Loucy (cell line): ENCODE measurements around the gene EIF1.

ENCODE experiments used
- H2AFZ ChIP-seq: fragments of 200-600 bp; sonication (generic); 2 replicates; pipeline ENCODE4 v1.6.0; 2016; ENCODE audit warnings: antibody characterized with exemption, mild to moderate bottlenecking, low read length, moderate library complexity
- H3F3A ChIP-seq: fragments of 200-600 bp; 2 replicates; pipeline ENCODE4 v1.6.0; 2016; ENCODE audit warnings: antibody characterized with exemption, low read depth, mild to moderate bottlenecking
- H3K27me3 ChIP-seq: fragments of 200-600 bp; sonication (generic); 2 replicates; pipeline ENCODE4 v1.6.1; 2014; ENCODE audit warnings: low read length, mild to moderate bottlenecking; ENCODE audit not compliant: insufficient read depth, poor library complexity, severe bottlenecking
- H3K36me3 ChIP-seq: fragments of 200-600 bp; sonication (generic); 2 replicates; pipeline ENCODE4 v1.6.1; 2016; ENCODE audit warnings: low read length; ENCODE audit not compliant: insufficient read depth
- H3K4me1 ChIP-seq: fragments of 200-600 bp; sonication (generic); 2 replicates; pipeline ENCODE4 v1.5.1; 2014; ENCODE audit warnings: low read length, mild to moderate bottlenecking; ENCODE audit not compliant: insufficient read depth, poor library complexity, severe bottlenecking
- H3K4me2 ChIP-seq: fragments of 200-600 bp; sonication (generic); 2 replicates; pipeline ENCODE4 v1.6.0; 2014; ENCODE audit warnings: antibody characterized with exemption, low read length, low read depth, mild to moderate bottlenecking; ENCODE audit not compliant: poor library complexity, severe bottlenecking
- H3K4me3 ChIP-seq: fragments of 200-600 bp; sonication (generic); 2 replicates; pipeline ENCODE4 v1.5.1; 2014; ENCODE audit warnings: low read length, mild to moderate bottlenecking, mixed read lengths; ENCODE audit not compliant: poor library complexity, severe bottlenecking
- H3K79me2 ChIP-seq: fragments of 200-600 bp; sonication (generic); 2 replicates; pipeline ENCODE4 v1.6.1; 2014; ENCODE audit warnings: low read length; ENCODE audit not compliant: insufficient read depth
- H3K9ac ChIP-seq: fragments of 200-600 bp; sonication (generic); 2 replicates; pipeline ENCODE4 v1.6.0; 2014; ENCODE audit warnings: mild to moderate bottlenecking, low read depth, low read length, moderate library complexity; ENCODE audit not compliant: poor library complexity, severe bottlenecking
- H3K9me2 ChIP-seq: fragments of 200-600 bp; sonication (generic); replicated peaks from 2 replicates; pipeline ENCODE4 v1.6.1; 2016; ENCODE audit warnings: low read depth, low read length, mixed read lengths
- H3K9me3 ChIP-seq: fragments of 200-600 bp; sonication (generic); 2 replicates; pipeline ENCODE4 v1.6.1; 2014; ENCODE audit warnings: mild to moderate bottlenecking, antibody characterized with exemption, low read length, low read depth; ENCODE audit not compliant: insufficient read depth
- H4K20me1 ChIP-seq: fragments of 200-600 bp; sonication (generic); 2 replicates; pipeline ENCODE4 v1.6.0; 2014; ENCODE audit warnings: antibody characterized with exemption, low read length, mild to moderate bottlenecking; ENCODE audit not compliant: insufficient read depth, poor library complexity, severe bottlenecking
- CTCF ChIP-seq: fragments of 200-600 bp; sonication (generic); conservative IDR thresholded peaks from 2 replicates; pipeline ENCODE4 v1.5.1; 2014; ENCODE audit warnings: mild to moderate bottlenecking, antibody characterized with exemption, low read length
- EZH2phosphoT487 ChIP-seq: fragments of 200-600 bp; IDR thresholded peaks from 2 replicates; pipeline ENCODE4 v1.6.1; 2018; ENCODE audit warnings: antibody characterized with exemption, mild to moderate bottlenecking, moderate library complexity, borderline replicate concordance

The EIF1 gene

GRCh38 chr17:41730479-41730878, 41.8 kb downstream of the EIF1 start:
- Histone ChIP-seq H3K9me3 (no peaks in the 10 kb centered on the region), H3K9ac (no peak overlapping the region), H3F3A (no peaks in the 10 kb centered on the region), H3K9me2 (no peaks in the 10 kb centered on the region), H3K4me1 (peaks cover 4% of the 10 kb centered on the region), H2AFZ (no peak overlapping the region), H3K4me3 (no peak overlapping the region), H3K36me3 (no peaks in the 10 kb centered on the region), H3K4me2 (no peak overlapping the region), H3K27me3 (no peaks in the 10 kb centered on the region), H4K20me1 (no peaks in the 10 kb centered on the region), H3K79me2 (no peaks in the 10 kb centered on the region)
- no peak for TF ChIP-seq EZH2phosphoT487
- no peak for TF ChIP-seq CTCF

GRCh38 chr17:41731836-41732235, 43.2 kb downstream of the EIF1 start:
- Histone ChIP-seq H3F3A (no peaks in the 10 kb centered on the region), H3K4me2 (no peak overlapping the region), H3K79me2 (no peaks in the 10 kb centered on the region), H3K9me3 (no peaks in the 10 kb centered on the region), H2AFZ (peak overlapping the region; percentile 55; the same call in 1 of the 2 replicates), H3K9me2 (no peaks in the 10 kb centered on the region), H4K20me1 (no peaks in the 10 kb centered on the region), H3K27me3 (no peaks in the 10 kb centered on the region), H3K9ac (no peak overlapping the region), H3K4me3 (no peak overlapping the region), H3K36me3 (no peaks in the 10 kb centered on the region), H3K4me1 (peaks cover 4% of the 10 kb centered on the region)
- TF ChIP-seq EZH2phosphoT487 = no peak
- TF ChIP-seq CTCF = no peak

- Histone ChIP-seq H3K79me2 (no peaks in the 10 kb centered on the region), H3K4me2 (no peak overlapping the region), H3K9ac (no peak overlapping the region)
Observed at GRCh38 chr17:41733348-41734138, 44.9 kb downstream of the EIF1 start.

More at GRCh38 chr17:41733348-41734138, 44.9 kb downstream of the EIF1 start:
- H3K9me3 ChIP-seq = no peaks in the 10 kb centered on the region
- no peaks in the 10 kb centered on the region for H3K9me2 ChIP-seq
- no peaks in the 10 kb centered on the region for H3K27me3 ChIP-seq
- H3K4me1 ChIP-seq = peaks cover 8% of the 10 kb centered on the region
- H3K4me3 ChIP-seq = no peak overlapping the region
- H4K20me1 ChIP-seq = no peaks in the 10 kb centered on the region
- no peak overlapping the region for H2AFZ ChIP-seq
- no peaks in the 10 kb centered on the region for H3K36me3 ChIP-seq
- TF ChIP-seq CTCF (no peak), EZH2phosphoT487 (no peak)
- H3F3A ChIP-seq = no peaks in the 10 kb centered on the region
